SK-N-MC (cell line): ENCODE measurements around the gene NEURL3.

Source experiments
- EZH2 ChIP-seq: fragments of 200-600 bp; sonication (generic); IDR thresholded peaks from one replicate; pipeline ENCODE4 v1.6.1; 2017; ENCODE audit warnings: antibody characterized with exemption
- FOXP2 ChIP-seq: optimal IDR thresholded peaks from 2 replicates; pipeline ENCODE3; 2011; ENCODE audit warnings: mild to moderate bottlenecking, moderate library complexity; ENCODE audit not compliant: insufficient read depth; ENCODE audit errors: extremely low read length, control extremely low read depth
- POLR2AphosphoS5 ChIP-seq: IDR thresholded peaks from 2 replicates; pipeline ENCODE4 v1.6.1; 2012; ENCODE audit warnings: mild to moderate bottlenecking, low read depth, low read length, borderline replicate concordance

GRCh38 chr2:96486696-96487095 is 18.5 kb downstream of the NEURL3 start:
- TF ChIP-seq EZH2: no peak
- TF ChIP-seq POLR2AphosphoS5: no peak
- TF ChIP-seq FOXP2: no peak
